GM19193 (cell line): ENCODE measurements around the gene WRAP73.

Experiments used
- POLR2A ChIP-seq: IDR thresholded peaks from 4 replicates; pipeline ENCODE4 v1.6.1; 2011; ENCODE audit not compliant: insufficient read depth, insufficient read length; ENCODE audit errors: extremely low read depth

The WRAP73 gene

DNA sequence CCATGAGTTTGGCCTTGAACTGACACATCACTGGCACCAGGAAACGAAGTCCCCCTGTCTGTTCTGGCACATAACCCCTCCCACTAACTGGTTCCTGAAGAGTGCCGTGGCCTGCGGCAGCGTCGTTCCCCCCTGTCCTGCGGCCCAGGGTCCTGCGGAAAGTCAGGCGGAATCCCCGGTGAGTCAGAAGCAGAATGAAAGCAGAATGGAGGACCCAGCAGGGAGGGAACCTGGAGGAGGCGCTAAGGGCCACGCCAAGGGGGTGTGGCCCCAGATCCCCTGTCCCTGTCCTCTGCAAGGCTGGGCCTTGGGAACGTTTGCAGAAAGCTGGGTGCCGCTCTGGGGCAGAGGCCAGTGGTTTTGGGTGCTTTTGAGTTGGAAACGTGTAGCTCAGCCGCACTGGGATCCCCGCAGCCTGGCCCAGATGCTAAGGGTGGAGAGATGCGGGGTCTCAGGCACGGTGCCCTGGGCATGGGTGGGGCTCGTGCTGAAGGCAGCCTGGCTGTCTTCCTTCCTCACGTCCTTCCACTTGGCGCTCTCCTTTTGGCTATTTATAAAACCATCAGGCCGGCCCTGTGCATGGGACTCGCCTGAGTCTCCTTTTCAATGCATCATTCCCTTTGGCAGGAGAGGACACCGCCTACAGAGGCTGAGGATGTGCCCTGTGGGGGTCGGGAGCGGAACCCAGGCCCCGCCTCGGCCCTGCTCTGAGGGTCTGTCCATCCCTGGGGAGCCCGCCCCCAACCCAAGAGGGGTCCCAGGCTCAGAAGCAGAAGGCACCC lies 38.6 kb upstream of the WRAP73 start:
- TF ChIP-seq POLR2A: no peak

- no peak for TF ChIP-seq POLR2A
Measured at GRCh38 chr1:3687504-3687903, 37.6 kb upstream of the WRAP73 start.

DNA sequence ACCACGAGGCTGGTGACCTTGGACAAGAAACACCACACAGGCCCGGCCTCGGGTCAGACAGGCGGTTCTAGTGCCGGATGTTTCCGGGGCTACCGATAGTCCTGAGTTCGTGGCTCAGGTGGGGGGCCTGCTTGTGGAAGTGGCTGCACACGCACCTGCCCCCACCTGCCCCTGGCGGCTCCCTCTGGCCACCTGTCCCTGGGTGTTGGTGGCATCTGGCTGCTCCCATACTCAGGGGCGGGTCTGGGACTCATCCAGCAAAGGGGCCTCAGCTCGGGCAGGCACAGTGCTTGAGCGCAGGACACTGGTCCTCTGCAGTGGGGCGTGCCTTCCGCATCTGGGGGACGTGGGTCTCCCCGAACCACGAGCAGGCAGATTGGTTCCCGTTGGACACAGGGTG lies 36.0 kb upstream of the WRAP73 start:
- TF ChIP-seq POLR2A: no peak

- no peak for TF ChIP-seq POLR2A
Measured at GRCh38 chr1:3685222-3685621, 35.3 kb upstream of the WRAP73 start.

- TF ChIP-seq POLR2A: no peak
Measured at GRCh38 chr1:3683992-3684391, 34.1 kb upstream of the WRAP73 start.

GRCh38 chr1:3683197-3683596 lies 33.3 kb upstream of the WRAP73 start:
- TF ChIP-seq POLR2A: no peak

DNA sequence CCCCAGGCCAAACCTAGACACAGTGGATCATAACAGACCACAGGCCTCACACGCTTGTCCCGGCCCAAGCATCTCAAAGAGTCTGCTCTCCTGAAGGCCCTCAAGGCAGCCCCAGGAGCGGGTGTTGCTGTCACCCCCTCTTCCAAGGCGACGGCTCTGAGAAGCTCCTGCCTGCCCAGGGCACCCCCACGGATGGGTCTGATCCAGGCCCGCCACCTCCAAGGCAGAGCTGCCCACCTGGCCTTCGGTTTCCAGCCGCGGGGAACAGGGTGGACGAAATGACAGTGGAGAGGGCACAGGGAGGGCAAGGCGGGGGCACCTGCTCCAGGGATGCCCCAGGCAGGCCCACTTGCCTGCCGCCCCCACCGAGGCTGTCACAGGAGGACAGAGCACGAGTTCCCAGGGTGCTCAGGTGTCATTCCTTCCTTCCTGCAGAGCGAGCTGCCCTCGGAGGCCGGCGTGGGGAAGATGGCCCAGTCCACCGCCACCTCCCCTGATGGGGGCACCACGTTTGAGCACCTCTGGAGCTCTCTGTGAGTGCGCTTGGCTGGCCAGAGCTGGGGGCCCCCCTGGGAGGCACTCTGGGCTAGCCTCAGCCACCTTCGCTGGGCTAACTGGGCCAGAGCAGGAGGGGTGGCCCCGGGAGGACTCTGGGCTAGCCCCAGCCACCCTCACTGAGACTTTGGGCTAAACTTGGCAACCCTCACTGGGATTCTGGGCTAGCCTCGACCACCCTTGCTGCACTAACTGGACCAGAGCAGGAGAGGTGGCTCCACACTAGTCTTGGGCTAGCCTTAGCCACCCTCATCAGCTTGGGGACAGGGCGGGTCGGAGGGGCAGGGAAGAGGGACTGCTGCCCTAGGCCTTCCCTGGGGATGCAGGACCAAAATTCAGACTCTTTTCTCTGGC lies 32.2 kb upstream of the WRAP73 start:
- no peak for TF ChIP-seq POLR2A

DNA sequence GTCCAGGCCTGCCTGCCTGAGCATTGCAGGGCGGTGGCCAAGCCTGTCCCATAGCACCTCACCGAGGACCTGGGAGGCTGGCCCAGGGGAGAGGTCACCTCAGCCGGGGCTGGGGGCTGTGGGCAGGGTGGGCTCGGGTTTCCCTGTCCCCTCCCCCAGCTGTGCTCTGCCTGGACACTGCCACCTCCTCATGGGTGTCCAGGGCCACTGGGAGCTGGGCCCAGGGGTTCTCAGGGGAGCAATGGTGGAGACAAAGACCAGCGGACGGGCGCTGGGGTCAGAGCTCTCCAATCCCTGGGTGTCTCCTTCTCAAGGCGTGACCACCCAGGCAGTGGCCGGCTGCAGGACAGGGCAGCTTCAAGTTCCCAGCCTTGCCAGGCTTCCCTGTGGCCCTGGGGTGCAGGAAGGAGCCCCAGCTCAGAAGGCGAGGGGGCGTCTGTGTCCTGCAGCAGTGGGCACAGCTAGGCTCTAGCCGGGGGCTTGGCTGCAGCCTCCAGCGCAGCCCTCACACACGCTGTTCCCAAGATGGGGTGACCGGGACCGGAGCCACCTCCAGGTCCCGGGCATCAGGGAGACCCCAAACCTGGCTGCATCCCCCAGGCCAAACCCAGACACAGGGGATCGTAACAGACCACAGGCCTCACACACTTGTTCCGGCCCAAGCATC lies 31.5 kb upstream of the WRAP73 start:
- TF ChIP-seq POLR2A: no peak

DNA sequence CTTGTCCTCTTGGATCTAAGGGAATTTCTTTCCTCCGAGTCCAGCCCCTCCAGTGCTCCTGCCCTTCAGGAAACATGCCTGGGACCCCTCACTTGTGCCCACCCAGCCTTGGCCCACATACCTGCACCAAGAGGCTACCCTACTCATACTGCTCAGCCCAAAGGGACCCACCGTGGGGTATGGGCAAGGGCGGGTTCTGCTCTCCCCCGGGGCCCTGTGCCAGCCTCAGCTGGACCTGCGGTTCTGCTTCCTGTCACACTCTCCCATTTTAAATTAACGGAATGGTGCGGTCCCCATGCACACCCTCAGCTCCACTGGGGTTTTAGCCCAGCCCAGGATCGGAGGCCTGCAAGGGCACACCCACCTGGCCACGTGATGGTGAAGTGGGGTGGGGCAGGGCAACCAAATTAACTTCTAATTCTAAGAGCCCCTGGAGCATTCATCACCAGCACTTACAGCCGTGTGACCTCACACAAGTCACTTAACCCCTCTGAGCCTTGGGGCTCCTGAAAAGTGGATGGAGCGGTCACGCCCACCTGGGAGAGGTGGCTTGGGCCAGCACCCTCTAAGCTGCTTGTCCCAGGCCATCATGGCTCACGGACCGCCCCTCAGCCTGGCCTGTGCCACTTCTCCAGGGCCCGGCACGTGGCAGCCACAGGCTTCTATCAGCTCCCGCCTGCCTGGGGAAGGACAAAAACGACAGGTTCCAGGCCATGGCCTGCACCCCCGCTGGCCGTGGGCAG lies 30.8 kb upstream of the WRAP73 start:
- no peak for TF ChIP-seq POLR2A

DNA sequence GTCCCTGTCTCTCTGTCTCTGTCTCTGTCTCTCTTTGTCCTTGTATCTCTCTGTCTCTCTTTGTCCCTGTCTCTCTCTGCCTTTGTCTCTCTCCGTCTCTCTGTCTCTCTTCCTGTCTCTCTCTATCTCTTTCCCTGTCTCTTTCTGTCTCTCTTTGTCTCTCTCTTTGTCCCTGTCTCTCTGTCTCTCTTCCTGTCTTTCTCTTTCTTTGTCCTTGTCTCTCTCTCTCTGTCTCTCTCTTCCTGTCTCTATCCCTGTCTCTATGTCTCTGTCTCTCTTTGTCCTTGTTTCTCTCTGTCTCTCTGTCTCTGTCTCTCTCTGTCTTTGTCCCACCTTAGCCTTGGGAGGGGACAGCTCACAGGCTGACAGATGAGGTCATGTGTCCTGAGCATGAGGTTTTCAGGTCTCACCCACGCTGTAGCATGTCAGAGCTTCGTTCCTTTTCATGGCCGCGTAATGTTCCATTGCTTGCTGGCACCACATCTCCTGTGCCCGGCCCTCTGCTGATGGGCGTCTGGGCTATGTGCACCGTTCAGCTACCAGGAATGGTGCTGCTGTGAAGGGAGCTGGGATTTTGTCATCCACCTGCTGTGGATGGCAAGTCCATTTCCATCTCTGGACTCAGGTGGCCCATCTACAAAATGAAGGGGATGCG lies 30.0 kb upstream of the WRAP73 start:
- TF ChIP-seq POLR2A: no peak

DNA sequence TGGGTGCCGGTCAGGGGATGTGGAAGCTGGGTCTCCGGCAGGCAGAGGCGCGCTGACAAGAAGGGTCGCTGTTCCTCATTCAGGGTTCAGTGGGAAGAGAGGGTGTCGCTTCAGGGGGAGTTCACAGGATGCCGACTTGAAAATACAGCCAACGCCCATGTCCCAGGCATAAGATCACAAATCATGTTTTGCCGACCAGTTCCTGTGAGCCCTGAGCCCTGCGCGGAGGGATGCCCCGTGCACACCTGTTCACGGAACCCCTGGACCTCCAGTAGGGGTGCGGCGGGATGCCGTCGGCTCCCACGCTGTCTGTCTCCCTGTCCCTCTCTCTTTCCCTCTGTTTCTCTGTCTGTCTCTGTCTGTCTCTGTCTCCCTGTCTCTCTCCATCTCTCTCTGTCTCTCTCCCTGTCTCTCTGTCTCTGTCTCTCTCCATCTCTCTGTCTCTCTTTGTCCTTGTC lies 29.2 kb upstream of the WRAP73 start:
- no peak for TF ChIP-seq POLR2A

DNA sequence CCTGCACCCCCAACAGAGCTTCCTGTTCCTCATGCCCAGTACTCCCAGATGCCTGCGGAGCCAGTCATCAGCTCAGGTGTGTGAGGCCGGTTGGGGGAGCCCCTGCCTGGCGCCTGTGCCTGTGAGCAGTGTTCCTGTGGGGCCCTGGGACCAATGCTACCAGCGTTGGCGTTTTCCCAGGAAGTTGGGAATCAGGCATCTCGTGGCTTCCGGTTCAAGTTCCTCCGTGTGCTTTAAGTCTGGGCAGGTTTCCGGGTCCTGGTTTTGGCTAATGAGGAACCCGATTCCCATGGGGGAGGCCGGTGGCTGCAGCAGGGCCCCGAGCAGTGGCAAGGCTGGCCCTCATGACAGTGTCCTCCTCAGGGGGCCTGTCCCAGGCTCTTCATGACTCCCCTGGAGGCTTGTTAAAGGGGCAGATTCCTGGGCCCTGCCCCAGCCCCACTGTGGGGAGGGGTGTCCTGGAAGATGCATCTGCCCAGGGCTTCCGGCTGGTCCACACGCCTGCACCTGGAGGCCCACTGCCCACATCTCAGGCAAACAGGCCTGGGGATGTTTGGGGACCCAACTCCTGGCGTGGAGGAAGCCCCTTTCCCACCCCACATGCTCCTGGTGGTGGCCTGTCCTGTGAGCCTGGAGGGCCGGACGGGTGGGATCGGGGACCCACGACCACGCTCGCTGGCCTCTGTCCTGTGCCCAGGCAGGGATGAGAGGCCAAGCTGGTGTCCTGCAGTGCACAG lies 28.6 kb upstream of the WRAP73 start:
- no peak for TF ChIP-seq POLR2A

DNA sequence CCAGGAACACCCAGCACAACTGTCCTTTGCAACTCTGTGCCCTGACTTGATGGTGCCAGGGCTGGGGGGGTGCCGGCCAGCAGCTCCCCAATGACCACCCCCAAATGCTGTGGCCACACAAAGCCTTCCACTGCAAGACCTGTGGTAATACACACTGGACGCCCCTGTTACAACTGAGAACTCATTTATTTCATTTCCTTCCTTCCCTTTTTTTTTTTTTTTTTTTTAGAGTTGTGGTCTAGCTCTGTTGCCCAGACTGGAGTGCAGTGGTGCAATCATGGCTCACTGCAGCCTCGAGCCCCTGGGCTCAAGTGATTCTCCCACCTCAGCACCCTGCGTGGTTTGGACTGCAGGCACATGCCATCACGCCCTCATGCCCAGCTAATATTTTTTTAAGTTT lies 27.6 kb upstream of the WRAP73 start:
- TF ChIP-seq POLR2A: no peak
